ENCODE results near the gene IMPDH1. TPM values are rescaled to one million over a fixed set of nuclear protein-coding genes. Genes with fewer than 3 reads are reported as not detected.

Gene IMPDH1
- total RNA-seq, 1 donor from 2014 or later: 17.4 TPM

DNA sequence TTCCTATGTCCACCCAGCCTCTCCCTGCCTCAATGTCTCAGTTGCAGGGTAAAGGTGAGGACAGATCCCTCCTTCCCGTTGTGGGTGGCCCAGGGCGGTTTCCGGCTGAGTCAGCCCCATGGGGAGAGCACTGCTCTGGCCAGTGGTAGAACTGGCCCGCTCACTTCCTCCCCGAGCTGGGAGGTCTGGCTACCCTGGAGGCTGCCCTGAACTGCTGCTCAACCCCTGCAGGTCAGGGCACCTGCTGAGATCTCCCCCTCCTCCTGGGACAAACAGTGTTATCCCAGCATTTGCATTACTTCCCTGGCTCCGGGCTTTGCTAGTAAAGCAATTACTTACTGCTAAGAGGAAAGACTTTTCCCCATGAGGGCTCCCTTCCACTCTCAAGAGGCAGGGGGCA, 21.4 kb upstream of the IMPDH1 start:
- H3K27me3 ChIP-seq (ENCODE audit: low read depth): no peaks in the 10 kb centered on the region
- no peaks in the 10 kb centered on the region for H3K36me3 ChIP-seq
- no peak for TF ChIP-seq CTCF (IDR thresholded peaks at IDR 0.05; ENCODE audit: borderline replicate concordance)
- H3K4me3 ChIP-seq: no peak overlapping the region
- no peak for DNase-seq
- H3K4me1 ChIP-seq: peaks cover 2% of the 10 kb centered on the region
- intact Hi-C loops (cut with micrococcal nuclease): no loop called here
- H3K9me3 ChIP-seq (replicated peaks): no peaks in the 10 kb centered on the region
- no peak overlapping the region for H3K27ac ChIP-seq (replicated peaks)

- peak; percentile 15 for TF ChIP-seq CTCF (IDR thresholded peaks at IDR 0.05; ENCODE audit: borderline replicate concordance)
- Histone ChIP-seq H3K4me3 (no peak overlapping the region), H3K4me1 (peaks cover 2% of the 10 kb centered on the region), H3K36me3 (no peaks in the 10 kb centered on the region), H3K9me3 (replicated peaks) (no peaks in the 10 kb centered on the region), H3K27me3 (ENCODE audit: low read depth) (no peaks in the 10 kb centered on the region), H3K27ac (replicated peaks) (no peak overlapping the region)
- no peak for DNase-seq
- intact Hi-C loops (cut with micrococcal nuclease): no loop called here
Measured at GRCh38 chr7:128430207-128430606, 20.4 kb upstream of the IMPDH1 start.

GRCh38 chr7:128427289-128427891, 17.6 kb upstream of the IMPDH1 start:
- Histone ChIP-seq H3K9me3 (replicated peaks) (no peaks in the 10 kb centered on the region), H3K4me1 (peaks cover 16% of the 10 kb centered on the region), H3K27ac (replicated peaks) (no peak overlapping the region), H3K27me3 (ENCODE audit: low read depth) (no peaks in the 10 kb centered on the region), H3K36me3 (no peaks in the 10 kb centered on the region), H3K4me3 (no peak overlapping the region)
- peak; percentile 89 for TF ChIP-seq CTCF (IDR thresholded peaks at IDR 0.05; ENCODE audit: borderline replicate concordance)
- intact Hi-C loops (cut with micrococcal nuclease): loop anchor here (5.0 kb wide), 1 partner anchor 35 kb away; no protein-coding TSS in a partner anchor
- no peak for DNase-seq

DNA sequence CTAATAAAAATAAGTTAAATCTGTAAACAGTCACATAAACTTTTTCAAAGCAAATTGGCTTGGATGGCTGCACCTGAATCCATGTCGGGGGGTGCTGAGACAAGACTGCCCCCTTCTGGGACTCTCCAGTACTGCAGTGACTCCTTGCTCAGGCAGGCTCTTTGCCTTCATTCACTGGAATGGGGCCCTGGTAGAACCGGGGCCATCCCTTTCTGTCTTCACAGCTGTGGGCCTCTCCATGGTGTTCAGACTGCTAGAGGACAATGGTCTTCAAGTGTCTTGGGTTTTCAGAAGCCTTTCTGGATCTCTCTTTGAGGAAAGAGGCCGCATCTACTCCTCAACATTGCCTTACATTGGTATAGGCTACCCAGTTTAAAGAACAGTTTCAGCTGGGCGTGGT, 16.1 kb upstream of the IMPDH1 start:
- peak; percentile 60 for DNase-seq
- no peaks in the 10 kb centered on the region for H3K9me3 ChIP-seq (replicated peaks)
- no peaks in the 10 kb centered on the region for H3K27me3 ChIP-seq (ENCODE audit: low read depth)
- H3K27ac ChIP-seq (replicated peaks): no peak overlapping the region
- peak; percentile 95 for TF ChIP-seq CTCF (IDR thresholded peaks at IDR 0.05; ENCODE audit: borderline replicate concordance)
- peaks cover 16% of the 10 kb centered on the region for H3K4me1 ChIP-seq
- no peaks in the 10 kb centered on the region for H3K36me3 ChIP-seq
- intact Hi-C loops (cut with micrococcal nuclease): loop anchor here (5.0 kb wide), 1 partner anchor 36 kb away; no protein-coding TSS in a partner anchor
- H3K4me3 ChIP-seq: no peak overlapping the region

DNA sequence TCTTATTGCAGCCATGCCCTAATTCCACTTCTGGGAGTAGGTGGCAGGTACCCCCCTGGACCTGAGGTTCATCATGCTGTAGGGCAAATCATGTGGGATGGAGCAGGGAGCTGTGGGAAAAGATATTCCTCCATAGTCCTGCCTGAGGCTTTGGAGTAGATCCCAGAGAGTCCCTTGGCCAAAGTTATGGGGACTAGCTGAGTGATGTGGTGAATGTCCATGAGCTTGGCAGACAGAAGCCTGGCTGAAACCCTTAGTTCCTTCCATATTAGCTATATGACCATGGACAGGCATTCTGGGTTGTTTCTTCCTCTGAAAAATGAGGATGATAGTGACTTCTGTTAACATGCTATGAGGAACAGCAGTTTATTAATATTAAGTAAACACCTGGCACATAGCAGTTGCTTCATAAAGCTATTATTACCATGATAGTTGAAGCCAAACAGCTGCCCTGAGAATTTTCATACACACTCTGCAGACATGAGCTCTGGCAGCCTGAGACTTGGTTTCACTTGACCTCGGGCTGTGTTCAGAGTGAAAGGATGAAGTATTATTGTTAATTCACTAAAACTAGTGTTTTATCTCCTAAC, 15.0 kb upstream of the IMPDH1 start:
- no peak overlapping the region for H3K27ac ChIP-seq (replicated peaks)
- no peak overlapping the region for H3K4me3 ChIP-seq
- no peaks in the 10 kb centered on the region for H3K27me3 ChIP-seq (ENCODE audit: low read depth)
- intact Hi-C loops (cut with micrococcal nuclease): loop anchor here (5.0 kb wide), 1 partner anchor 38 kb away; no protein-coding TSS in a partner anchor
- H3K9me3 ChIP-seq (replicated peaks): no peaks in the 10 kb centered on the region
- peaks cover 16% of the 10 kb centered on the region for H3K4me1 ChIP-seq
- H3K36me3 ChIP-seq: no peaks in the 10 kb centered on the region
- DNase-seq: no peak
- no peak for TF ChIP-seq CTCF (IDR thresholded peaks at IDR 0.05; ENCODE audit: borderline replicate concordance)

Data from left ventricle myocardium inferior (tissue), 1 donor.